Measurements from ENCODE around the gene MTFMT. TPM values are rescaled to one million over a fixed set of nuclear protein-coding genes. Genes with fewer than 3 reads are reported as not detected.
"Not testable (repeated sequence)": the region's sequence is repeated elsewhere in the genome, so short reads cannot be mapped to it uniquely, and the experiment has no call there.

The MTFMT gene
- total RNA-seq, 2 donors from 2014 or later: 25.9 to 42.4 TPM

DNA sequence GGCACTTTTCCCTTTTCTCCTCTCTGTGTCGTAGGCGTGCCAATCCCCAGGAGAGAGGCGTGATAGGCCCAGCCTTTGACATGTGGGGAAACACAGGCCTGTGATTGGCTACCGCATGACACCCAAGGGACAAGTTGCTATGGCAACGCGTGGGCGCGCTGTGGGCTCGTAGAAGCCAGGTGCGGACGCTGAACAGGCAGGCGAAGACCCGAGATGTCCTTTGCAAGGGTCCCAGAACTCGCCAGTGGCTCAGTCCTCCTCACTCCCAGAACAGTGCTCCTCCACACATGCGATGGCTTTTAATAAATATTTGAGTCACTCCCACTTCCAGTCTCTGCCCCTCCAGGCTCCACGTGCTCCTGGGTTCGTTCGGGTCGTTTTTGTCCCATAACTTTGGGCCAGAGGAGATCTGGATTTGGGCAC lies 20.0 kb upstream of the MTFMT start:
- Histone ChIP-seq H3K4me1 (ENCODE audit: control insufficient read depth in 1 of 2, low read depth in 2 of 2) (peaks cover 3 to 46% of the 10 kb centered on the region in 2 donors), H3K27ac (peak overlapping the region in 1 of 2 donors; percentile 17), H3K9me3 (no peaks in the 10 kb centered on the region), H3K4me3 (peak overlapping the region; percentile 46), H3K36me3 (peaks cover 23% of the 10 kb centered on the region), H3K27me3 (replicated peaks; ENCODE audit: insufficient read depth) (no peaks in the 10 kb centered on the region)
- ATAC-seq (ENCODE audit: insufficient number of reproducible peaks, low FRiP score, low read depth) (peak; percentile 41), DNase-seq (ENCODE audit: low spot score) (peak; percentile 80)
- TF ChIP-seq, protein P1, sequence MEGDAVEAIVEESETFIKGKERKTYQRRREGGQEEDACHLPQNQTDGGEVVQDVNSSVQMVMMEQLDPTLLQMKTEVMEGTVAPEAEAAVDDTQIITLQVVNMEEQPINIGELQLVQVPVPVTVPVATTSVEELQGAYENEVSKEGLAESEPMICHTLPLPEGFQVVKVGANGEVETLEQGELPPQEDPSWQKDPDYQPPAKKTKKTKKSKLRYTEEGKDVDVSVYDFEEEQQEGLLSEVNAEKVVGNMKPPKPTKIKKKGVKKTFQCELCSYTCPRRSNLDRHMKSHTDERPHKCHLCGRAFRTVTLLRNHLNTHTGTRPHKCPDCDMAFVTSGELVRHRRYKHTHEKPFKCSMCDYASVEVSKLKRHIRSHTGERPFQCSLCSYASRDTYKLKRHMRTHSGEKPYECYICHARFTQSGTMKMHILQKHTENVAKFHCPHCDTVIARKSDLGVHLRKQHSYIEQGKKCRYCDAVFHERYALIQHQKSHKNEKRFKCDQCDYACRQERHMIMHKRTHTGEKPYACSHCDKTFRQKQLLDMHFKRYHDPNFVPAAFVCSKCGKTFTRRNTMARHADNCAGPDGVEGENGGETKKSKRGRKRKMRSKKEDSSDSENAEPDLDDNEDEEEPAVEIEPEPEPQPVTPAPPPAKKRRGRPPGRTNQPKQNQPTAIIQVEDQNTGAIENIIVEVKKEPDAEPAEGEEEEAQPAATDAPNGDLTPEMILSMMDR (IDR thresholded peaks at IDR 0.05): no peak

DNA sequence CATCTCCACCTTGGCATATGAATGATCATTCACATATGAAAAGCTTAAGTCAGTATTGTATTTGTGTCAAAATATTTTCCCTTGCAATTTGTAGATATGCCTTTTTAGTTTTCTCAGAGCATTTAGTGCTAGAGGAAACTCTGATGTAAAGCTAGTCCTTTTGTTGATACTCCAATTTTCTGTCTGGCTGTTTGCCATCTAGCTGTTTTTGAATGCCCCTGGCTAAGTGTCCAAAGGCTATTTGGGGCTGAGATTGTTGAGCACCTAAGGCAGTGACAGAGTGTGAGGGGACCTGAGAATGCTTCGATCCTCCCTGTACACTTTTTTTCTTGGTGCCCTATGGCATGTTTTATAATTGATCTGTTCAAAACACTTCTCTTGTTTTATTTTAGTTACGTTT lies 18.8 kb upstream of the MTFMT start:
- ATAC-seq (ENCODE audit: insufficient number of reproducible peaks, low FRiP score, low read depth) (no peak), DNase-seq (ENCODE audit: low spot score) (no peak)
- H3K4me1 ChIP-seq (ENCODE audit: control insufficient read depth in 1 of 2, low read depth in 2 of 2): peaks cover 3 to 42% of the 10 kb centered on the region in 2 donors
- no peak overlapping the region for H3K4me3 ChIP-seq
- no peak overlapping the region for H3K27ac ChIP-seq
- no peaks in the 10 kb centered on the region for H3K9me3 ChIP-seq
- peaks cover 18% of the 10 kb centered on the region for H3K36me3 ChIP-seq
- TF ChIP-seq, protein P1 (IDR thresholded peaks at IDR 0.05): no peak
- H3K27me3 ChIP-seq (replicated peaks; ENCODE audit: insufficient read depth): no peaks in the 10 kb centered on the region

DNA sequence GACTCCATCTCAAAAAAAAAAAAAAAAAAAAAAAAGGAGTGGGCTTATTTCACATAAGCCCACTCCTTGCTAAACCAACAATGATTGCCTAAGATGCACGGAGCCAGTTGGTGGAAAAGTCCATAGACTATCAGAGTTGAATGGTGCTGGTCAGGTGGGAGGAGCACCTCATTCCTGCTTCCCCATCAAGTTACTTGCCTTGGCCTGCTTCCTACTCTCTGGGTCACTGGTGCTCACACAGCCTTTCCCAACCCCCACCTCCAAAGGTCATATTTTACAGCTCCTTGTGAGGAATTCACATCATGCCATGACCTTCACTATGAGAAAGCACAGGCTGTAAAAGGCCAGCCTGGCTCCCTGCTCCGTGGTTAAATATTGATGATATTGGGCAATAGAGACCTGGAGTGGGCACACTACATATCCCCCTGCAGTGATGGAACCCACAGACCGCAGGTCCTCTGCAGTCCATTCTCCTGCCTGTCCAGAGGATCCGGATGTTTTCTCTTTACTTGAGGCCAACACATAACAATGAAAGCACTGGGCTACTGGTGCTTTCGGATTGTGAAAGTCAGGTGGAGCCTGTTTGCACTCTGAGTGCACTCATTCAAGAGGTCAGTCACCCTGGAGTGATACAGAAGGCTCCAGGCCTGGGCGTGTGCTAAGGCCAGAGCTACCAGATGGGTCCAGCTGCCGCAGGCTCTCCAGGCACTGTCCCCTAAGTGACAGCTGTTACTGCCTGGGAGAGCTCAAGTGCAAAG lies 15.5 kb upstream of the MTFMT start, which contains the start of gene SLC51B:
Gene SLC51B (plus strand): TSS at position 664 of the 758 bp plus-strand sequence. CDS start 4,618 bp downstream, outside the sequence.
- Histone ChIP-seq H3K27ac (no peak within 1 kb of the TSS), H3K27me3 (replicated peaks; ENCODE audit: insufficient read depth) (no peaks in the 10 kb centered on the region), H3K4me1 (ENCODE audit: control insufficient read depth in 1 of 2, low read depth in 2 of 2) (peaks cover 3 to 26% of the 10 kb centered on the region in 2 donors), H3K36me3 (peaks cover 8% of the 10 kb centered on the region), H3K4me3 (no peak within 1 kb of the TSS), H3K9me3 (no peaks in the 10 kb centered on the region)
- no peak for ATAC-seq (ENCODE audit: insufficient number of reproducible peaks, low FRiP score, low read depth)
- TF ChIP-seq, protein P1 (IDR thresholded peaks at IDR 0.05): no peak
- DNase-seq (ENCODE audit: low spot score): no peak

GRCh38 chr15:65044218-65044617 lies 14.8 kb upstream of the MTFMT start:
- not testable (repeated sequence) for H3K27ac ChIP-seq, H3K4me3 ChIP-seq

DNA sequence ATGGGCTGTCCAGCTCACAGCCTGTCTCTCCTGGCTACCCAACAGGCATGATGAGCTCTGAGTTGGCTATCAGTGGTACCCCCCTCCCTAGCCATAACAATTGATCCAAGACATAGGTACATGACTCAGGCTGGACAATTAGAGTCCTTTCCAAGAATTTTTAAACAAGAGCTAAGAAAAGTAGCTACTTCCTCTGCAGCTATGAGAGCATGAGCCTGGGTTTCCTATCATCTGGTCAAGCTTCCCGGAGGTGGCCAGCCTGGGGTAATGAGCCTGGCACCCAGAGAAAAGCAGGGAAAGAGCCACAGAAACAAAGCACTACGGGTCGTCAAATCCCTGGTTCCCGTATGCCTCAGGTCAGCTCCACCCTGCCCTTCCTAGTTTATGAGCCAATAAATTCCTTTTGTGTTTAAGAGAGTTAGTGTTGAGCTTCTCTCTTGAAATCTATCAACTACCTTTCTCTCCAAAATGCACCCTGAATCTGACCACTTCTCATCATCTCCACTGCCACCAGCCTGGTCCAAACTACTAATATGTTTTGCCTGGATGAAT lies 13.4 kb upstream of the MTFMT start:
- no peak overlapping the region for H3K4me3 ChIP-seq
- DNase-seq (ENCODE audit: low spot score) (no peak), ATAC-seq (ENCODE audit: insufficient number of reproducible peaks, low FRiP score, low read depth) (no peak)
- H3K4me1 ChIP-seq (ENCODE audit: control insufficient read depth in 1 of 2, low read depth in 2 of 2): peaks cover 0 to 7% of the 10 kb centered on the region in 2 donors
- H3K27me3 ChIP-seq (replicated peaks; ENCODE audit: insufficient read depth): no peaks in the 10 kb centered on the region
- H3K36me3 ChIP-seq: peaks cover 8% of the 10 kb centered on the region
- TF ChIP-seq, protein P1 (IDR thresholded peaks at IDR 0.05): no peak
- no peaks in the 10 kb centered on the region for H3K9me3 ChIP-seq
- no peak overlapping the region for H3K27ac ChIP-seq

More at GRCh38 chr15:65044218-65044617, 14.8 kb upstream of the MTFMT start:
- not testable (repeated sequence) for H3K27me3 ChIP-seq (replicated peaks; ENCODE audit: insufficient read depth); H3K9me3 ChIP-seq; DNase-seq (ENCODE audit: low spot score); ATAC-seq (ENCODE audit: insufficient number of reproducible peaks, low FRiP score, low read depth); H3K36me3 ChIP-seq
- H3K4me1 ChIP-seq (ENCODE audit: control insufficient read depth in 1 of 2, low read depth in 2 of 2): peaks cover 0 to 19% of the 10 kb centered on the region in 2 donors

Measured in thoracic aorta (tissue), 2 donors.